Right hindlimb (tissue), 1 donor: ENCODE measurements around the gene CHST10.

Source experiments
- DNase-seq: peaks from one replicate; pipeline ENCODE4 v3.0.0-alpha.2; 2018

The CHST10 gene

GRCh38 chr2:100413571-100413970 is 3.9 kb downstream of the CHST10 start:
- DNase-seq: no peak

- DNase-seq: no peak
Observed at GRCh38 chr2:100412881-100413321, 4.6 kb downstream of the CHST10 start.

GRCh38 chr2:100412466-100412865 is 5.0 kb downstream of the CHST10 start:
- DNase-seq: no peak

GRCh38 chr2:100411841-100412292 is 5.6 kb downstream of the CHST10 start:
- DNase-seq: no peak

GRCh38 chr2:100409975-100410647 is 7.4 kb downstream of the CHST10 start:
- DNase-seq: no peak

- no peak for DNase-seq
Observed at GRCh38 chr2:100409461-100409860, 8.0 kb downstream of the CHST10 start.

- DNase-seq: no peak
Observed at GRCh38 chr2:100408941-100409340, 8.5 kb downstream of the CHST10 start.

- no peak for DNase-seq
Observed at GRCh38 chr2:100408104-100408503, 9.4 kb downstream of the CHST10 start.

- no peak for DNase-seq
Observed at GRCh38 chr2:100407563-100407962, 9.9 kb downstream of the CHST10 start.

GRCh38 chr2:100407073-100407472 is 10.4 kb downstream of the CHST10 start:
- no peak for DNase-seq

- DNase-seq: no peak
Observed at GRCh38 chr2:100406120-100406508, 11.4 kb downstream of the CHST10 start.

- no peak for DNase-seq
Observed at GRCh38 chr2:100405403-100406119, 11.9 kb downstream of the CHST10 start.

- DNase-seq: no peak
Observed at GRCh38 chr2:100404411-100404810, 13.1 kb downstream of the CHST10 start.

GRCh38 chr2:100403722-100404121 is 13.7 kb downstream of the CHST10 start:
- DNase-seq: no peak

- DNase-seq: no peak
Observed at GRCh38 chr2:100401268-100401667, 16.2 kb downstream of the CHST10 start.

GRCh38 chr2:100399714-100400113 is 17.8 kb downstream of the CHST10 start:
- DNase-seq: no peak

- DNase-seq: no peak
Observed at GRCh38 chr2:100397976-100398375, 19.5 kb downstream of the CHST10 start.

GRCh38 chr2:100397118-100397860 is 20.2 kb downstream of the CHST10 start:
- no peak for DNase-seq

GRCh38 chr2:100396483-100396882 is 21.0 kb downstream of the CHST10 start:
- DNase-seq: no peak

GRCh38 chr2:100395532-100396350 is 21.7 kb downstream of the CHST10 start:
- DNase-seq: no peak

GRCh38 chr2:100394111-100394641 is 23.3 kb downstream of the CHST10 start:
- no peak for DNase-seq

GRCh38 chr2:100393362-100393761 is 24.1 kb downstream of the CHST10 start:
- DNase-seq: no peak

- no peak for DNase-seq
Observed at GRCh38 chr2:100392715-100393114, 24.8 kb downstream of the CHST10 start.
